OCI-LY1 (cell line): ENCODE data around the gene STARD4.

Experiments
- H2AFZ ChIP-seq: fragments of 200-600 bp; sonication (generic), shearing (Covaris generic); 2 replicates; pipeline ENCODE4 v1.6.0; 2014; ENCODE audit warnings: antibody characterized with exemption, mild to moderate bottlenecking, low read length
- H3F3A ChIP-seq: fragments of 200-600 bp; sonication (generic), shearing (Covaris generic); 2 replicates; pipeline ENCODE4 v1.6.0; 2014; ENCODE audit warnings: mild to moderate bottlenecking, antibody characterized with exemption, low read length, moderate library complexity; ENCODE audit not compliant: insufficient read depth
- H3K27ac ChIP-seq: fragments of 200-600 bp; sonication (generic); 2 replicates; pipeline ENCODE4 v1.5.1; 2014; ENCODE audit warnings: low read length, mixed run types, mild to moderate bottlenecking, low read depth; ENCODE audit not compliant: poor library complexity, severe bottlenecking
- H3K27me3 ChIP-seq: fragments of 200-600 bp; sonication (generic); 2 replicates; pipeline ENCODE4 v1.6.0; 2014; ENCODE audit warnings: antibody characterized with exemption, mild to moderate bottlenecking, low read length, moderate library complexity; ENCODE audit not compliant: insufficient read depth
- H3K36me3 ChIP-seq: fragments of 200-600 bp; sonication (generic); 2 replicates; pipeline ENCODE4 v1.6.1; 2014; ENCODE audit warnings: mild to moderate bottlenecking, antibody characterized with exemption, low read length, moderate library complexity, mixed read lengths; ENCODE audit not compliant: insufficient read depth
- H3K4me1 ChIP-seq: fragments of 200-600 bp; sonication (generic); 2 replicates; pipeline ENCODE4 v1.5.1; 2014; ENCODE audit warnings: mild to moderate bottlenecking, low read length, moderate library complexity; ENCODE audit not compliant: insufficient read depth, severe bottlenecking
- H3K4me2 ChIP-seq: fragments of 200-600 bp; sonication (generic), shearing (Covaris generic); 2 replicates; pipeline ENCODE4 v1.6.1; 2014; ENCODE audit warnings: low read length
- H3K4me3 ChIP-seq: fragments of 200-600 bp; sonication (generic); 2 replicates; pipeline ENCODE4 v1.5.1; 2014; ENCODE audit warnings: low read length, low read depth, mild to moderate bottlenecking, mixed read lengths; ENCODE audit not compliant: poor library complexity, severe bottlenecking
- H3K79me2 ChIP-seq: fragments of 200-600 bp; shearing (Covaris generic); 2 replicates; pipeline ENCODE4 v1.6.1; 2016; ENCODE audit warnings: mixed run types, low read length, mixed read lengths; ENCODE audit not compliant: insufficient read depth
- H3K9ac ChIP-seq: fragments of 200-600 bp; sonication (generic), shearing (Covaris generic); 2 replicates; pipeline ENCODE4 v1.6.1; 2014; ENCODE audit warnings: mild to moderate bottlenecking, low read length, mixed read lengths
- H3K9me2 ChIP-seq: fragments of 200-600 bp; sonication (generic), shearing (Covaris generic); 2 replicates; pipeline ENCODE4 v1.6.1; 2014; ENCODE audit warnings: low read depth, mild to moderate bottlenecking, low read length, mixed read lengths
- H3K9me3 ChIP-seq: fragments of 200-600 bp; shearing (Covaris generic); 2 replicates; pipeline ENCODE4 v1.6.1; 2014; ENCODE audit warnings: low read length, mixed read lengths
- H4K20me1 ChIP-seq: fragments of 200-600 bp; sonication (generic), shearing (Covaris generic); 2 replicates; pipeline ENCODE4 v1.6.0; 2016; ENCODE audit warnings: mild to moderate bottlenecking, low read length; ENCODE audit not compliant: insufficient read depth
- CTCF ChIP-seq: fragments of 200-600 bp; sonication (generic), shearing (Covaris generic); IDR thresholded peaks from 2 replicates; pipeline ENCODE4 v1.5.1; 2017; ENCODE audit warnings: mild to moderate bottlenecking, antibody characterized with exemption, low read length, moderate library complexity, mixed read lengths
- EZH2 ChIP-seq: fragments of 200-600 bp; sonication (generic), shearing (Covaris generic); IDR thresholded peaks from 2 replicates; pipeline ENCODE4 v1.8.0; 2017; ENCODE audit warnings: borderline replicate concordance, mixed run types, mild to moderate bottlenecking, antibody characterized with exemption, low read length, moderate library complexity, mixed read lengths

Gene STARD4

GRCh38 chr5:111530298-111530740, 18.0 kb upstream of the STARD4 start:
- Histone ChIP-seq H3K79me2 (no peaks in the 10 kb centered on the region), H3K36me3 (no peaks in the 10 kb centered on the region), H3K9ac (peak overlapping the region; percentile 16; the same call in 1 of the 2 replicates), H3K27ac (peak overlapping the region; percentile 54), H3F3A (no peaks in the 10 kb centered on the region), H3K4me1 (peaks cover 19% of the 10 kb centered on the region), H2AFZ (peak overlapping the region; percentile 23), H3K9me3 (no peaks in the 10 kb centered on the region), H3K4me2 (peak overlapping the region; percentile 60), H3K9me2 (no peaks in the 10 kb centered on the region), H4K20me1 (no peaks in the 10 kb centered on the region), H3K27me3 (no peaks in the 10 kb centered on the region), H3K4me3 (peak overlapping the region; percentile 32)
- TF ChIP-seq CTCF: no peak
- TF ChIP-seq EZH2: no peak

GRCh38 chr5:111528056-111528455, 15.7 kb upstream of the STARD4 start:
- Histone ChIP-seq H3F3A (no peaks in the 10 kb centered on the region), H3K36me3 (no peaks in the 10 kb centered on the region), H3K9ac (no peak overlapping the region), H3K9me2 (no peaks in the 10 kb centered on the region), H3K79me2 (no peaks in the 10 kb centered on the region), H3K4me1 (peaks cover 19% of the 10 kb centered on the region), H3K27me3 (no peaks in the 10 kb centered on the region), H4K20me1 (no peaks in the 10 kb centered on the region), H3K4me2 (no peak overlapping the region), H2AFZ (no peak overlapping the region), H3K4me3 (no peak overlapping the region), H3K27ac (no peak overlapping the region), H3K9me3 (no peaks in the 10 kb centered on the region)
- TF ChIP-seq EZH2 (no peak), CTCF (no peak)

GRCh38 chr5:111520908-111521307, 8.6 kb upstream of the STARD4 start:
- Histone ChIP-seq H3K9me2 (no peaks in the 10 kb centered on the region), H3F3A (no peaks in the 10 kb centered on the region), H3K4me2 (no peak overlapping the region), H3K36me3 (no peaks in the 10 kb centered on the region), H3K4me3 (no peak overlapping the region), H3K27me3 (no peaks in the 10 kb centered on the region), H3K79me2 (no peaks in the 10 kb centered on the region), H2AFZ (no peak overlapping the region), H4K20me1 (no peaks in the 10 kb centered on the region), H3K4me1 (no peaks in the 10 kb centered on the region), H3K9ac (no peak overlapping the region), H3K9me3 (no peaks in the 10 kb centered on the region), H3K27ac (no peak overlapping the region)
- no peak for TF ChIP-seq EZH2
- TF ChIP-seq CTCF: no peak
